Measurements from ENCODE around the gene FAM3B.
"Not testable (repeated sequence)": the region's sequence is repeated elsewhere in the genome, so short reads cannot be mapped to it uniquely, and the experiment has no call there.

The FAM3B gene

GRCh38 chr21:41302976-41303375 is 13.6 kb upstream of the FAM3B start:
- TF ChIP-seq CTCF (IDR thresholded peaks at IDR 0.05; ENCODE audit: borderline replicate concordance, insufficient read depth, low read depth, low read length) = no peak
- H3K4me3 ChIP-seq (ENCODE audit: low read depth, low read length) = no peak overlapping the region

- TF ChIP-seq CTCF (IDR thresholded peaks at IDR 0.05; ENCODE audit: borderline replicate concordance, insufficient read depth, low read depth, low read length) = no peak
Measured at GRCh38 chr21:41304068-41304720, 12.4 kb upstream of the FAM3B start.

GRCh38 chr21:41307219-41307618 is 9.4 kb upstream of the FAM3B start:
- H3K4me3 ChIP-seq (ENCODE audit: low read depth, low read length) = no peak overlapping the region
- no peak for TF ChIP-seq CTCF (IDR thresholded peaks at IDR 0.05; ENCODE audit: borderline replicate concordance, insufficient read depth, low read depth, low read length)

More at GRCh38 chr21:41304068-41304720, 12.4 kb upstream of the FAM3B start:
- no peak overlapping the region for H3K4me3 ChIP-seq (ENCODE audit: low read depth, low read length)

GRCh38 chr21:41313285-41314164 is 3.1 kb upstream of the FAM3B start:
- not testable (repeated sequence) for H3K4me3 ChIP-seq (ENCODE audit: low read depth, low read length)

GRCh38 chr21:41315726-41316125 is 875 bp upstream of the FAM3B start:
- H3K4me3 ChIP-seq (ENCODE audit: low read depth, low read length) = no peak overlapping the region
- TF ChIP-seq CTCF (IDR thresholded peaks at IDR 0.05; ENCODE audit: borderline replicate concordance, insufficient read depth, low read depth, low read length) = no peak

GRCh38 chr21:41317063-41317392 is 427 bp downstream of the FAM3B start:
- no peak for TF ChIP-seq CTCF (IDR thresholded peaks at IDR 0.05; ENCODE audit: borderline replicate concordance, insufficient read depth, low read depth, low read length)
- H3K4me3 ChIP-seq (ENCODE audit: low read depth, low read length) = no peak overlapping the region

- no peak overlapping the region for H3K4me3 ChIP-seq (ENCODE audit: low read depth, low read length)
Measured at GRCh38 chr21:41317458-41317857, 857 bp downstream of the FAM3B start.

More at GRCh38 chr21:41317458-41317857, 857 bp downstream of the FAM3B start:
- TF ChIP-seq CTCF (IDR thresholded peaks at IDR 0.05; ENCODE audit: borderline replicate concordance, insufficient read depth, low read depth, low read length) = no peak
